Endodermal cell (in vitro differentiated cells): ENCODE results near the gene KRT76. TPM values are rescaled to one million over a fixed set of nuclear protein-coding genes. Genes with fewer than 3 reads are reported as not detected.

Experiments used
- DNase-seq: peaks from one replicate; pipeline ENCODE4 v3.0.0-alpha.2; 2017
- H3K27ac ChIP-seq: 2 replicates; pipeline ENCODE4 v1.5.1; 2013; ENCODE audit warnings: mild to moderate bottlenecking, low read depth, low read length, moderate library complexity
- H3K27me3 ChIP-seq: 2 replicates; pipeline ENCODE4 v1.6.1; 2013; ENCODE audit warnings: mild to moderate bottlenecking, low read length, moderate library complexity; ENCODE audit not compliant: insufficient read depth, control insufficient read depth, poor library complexity, severe bottlenecking
- H3K36me3 ChIP-seq: 2 replicates; pipeline ENCODE4 v1.7.0; 2013; ENCODE audit warnings: mild to moderate bottlenecking, low read length, moderate library complexity; ENCODE audit not compliant: control insufficient read depth, insufficient read depth
- H3K4me1 ChIP-seq: one replicate; pipeline ENCODE4 v1.7.0; 2013; ENCODE audit warnings: low read length; ENCODE audit not compliant: control insufficient read depth, insufficient read depth
- H3K4me3 ChIP-seq: 2 replicates; pipeline ENCODE4 v1.5.1; 2013; ENCODE audit warnings: mild to moderate bottlenecking, low read length, moderate library complexity
- H3K9ac ChIP-seq: 2 replicates; pipeline ENCODE4 v1.6.1; 2013; ENCODE audit warnings: mild to moderate bottlenecking, low read length, moderate library complexity; ENCODE audit not compliant: poor library complexity, severe bottlenecking; ENCODE audit errors: extremely low read depth
- H3K9me3 ChIP-seq: 2 replicates; pipeline ENCODE4 v1.6.1; 2013; ENCODE audit warnings: mild to moderate bottlenecking, low read length, moderate library complexity; ENCODE audit not compliant: control insufficient read depth
- H3K27ac Mint-ChIP-seq: 2 replicates; pipeline ENCODE4 v1.8.0; 2020; ENCODE audit warnings: mixed read lengths
- H3K27me3 Mint-ChIP-seq: 2 replicates; pipeline ENCODE4 v1.8.0; 2021; ENCODE audit warnings: mild to moderate bottlenecking, mixed read lengths; ENCODE audit not compliant: insufficient read depth
- H3K36me3 Mint-ChIP-seq: 2 replicates; pipeline ENCODE4 v1.8.0; 2020; ENCODE audit warnings: low read depth, mixed read lengths
- H3K4me1 Mint-ChIP-seq: 2 replicates; pipeline ENCODE4 v1.8.0; 2020; ENCODE audit warnings: mixed read lengths
- H3K4me3 Mint-ChIP-seq: 2 replicates; pipeline ENCODE4 v1.8.0; 2020; ENCODE audit warnings: mild to moderate bottlenecking, moderate library complexity, mixed read lengths
- H3K9me3 Mint-ChIP-seq: 2 replicates; pipeline ENCODE4 v1.8.0; 2020; ENCODE audit warnings: mild to moderate bottlenecking, mixed read lengths
- CTCF ChIP-seq: fragments of 200-600 bp; sonication (generic); conservative IDR thresholded peaks from 2 replicates; pipeline ENCODE4 v1.5.0; 2021; ENCODE audit warnings: antibody characterized with exemption, mild to moderate bottlenecking
- WGBS, 2 experiments: methylation state at CpG; one replicate each; pipeline versions ENCODE4 v1.1.5 to v1.1.7; 2013; ENCODE audit warnings: missing lambda C conversion rate in 2 of 2, mixed read lengths in 1 of 2; ENCODE audit not compliant: insufficient coverage in 1 of 2, insufficient read length in 1 of 2; 5-methylcytosine and 5-hydroxymethylcytosine counted together
- total RNA-seq, 2 donors: library from RNA; stranded (reverse); fragmentation: NEBNext Ultra II Directional in 1 of 2; extraction: Animal tissue kit (Norgen Biotek cat#: 25700) in 1 of 2; gene quantifications; 2 replicates in 1 of 2; 3 replicates in 1 of 2; pipeline ENCODE4 v1.2.1, GENCODE V29; 2021

Gene KRT76
- total RNA-seq, 2 donors from 2014 or later: not detected

GRCh38 chr12:52798671-52799504, 21.7 kb upstream of the KRT76 start:
- peaks cover 3% of the 10 kb centered on the region for H3K27me3 Mint-ChIP-seq
- Histone ChIP-seq H3K4me3 (no peak overlapping the region), H3K36me3 (no peaks in the 10 kb centered on the region), H3K27ac (no peak overlapping the region), H3K27me3 (no peaks in the 10 kb centered on the region), H3K9ac (no peak overlapping the region), H3K9me3 (no peaks in the 10 kb centered on the region), H3K4me1 (no peaks in the 10 kb centered on the region)
- no peak overlapping the region for H3K4me3 Mint-ChIP-seq
- no peaks in the 10 kb centered on the region for H3K36me3 Mint-ChIP-seq
- peaks cover 6% of the 10 kb centered on the region for H3K4me1 Mint-ChIP-seq
- H3K9me3 Mint-ChIP-seq: no peaks in the 10 kb centered on the region
- no peak overlapping the region for H3K27ac Mint-ChIP-seq
- no peak for DNase-seq
- WGBS, 2 experiments: 67 to 89% methylated on average over 4 to 7 of the region's 7 CpGs
- no peak for TF ChIP-seq CTCF

GRCh38 chr12:52798003-52798670, 21.0 kb upstream of the KRT76 start:
- no peak for DNase-seq
- H3K9ac ChIP-seq: no peak overlapping the region
- H3K36me3 ChIP-seq: no peaks in the 10 kb centered on the region
- Mint-ChIP-seq H3K27me3 (peaks cover 4% of the 10 kb centered on the region), H3K27ac (no peak overlapping the region), H3K4me3 (no peak overlapping the region), H3K4me1 (peaks cover 6% of the 10 kb centered on the region), H3K9me3 (no peaks in the 10 kb centered on the region), H3K36me3 (no peaks in the 10 kb centered on the region)
- no peaks in the 10 kb centered on the region for H3K4me1 ChIP-seq
- 90 to 95% methylated on average over 4 of the region's 4 CpGs for WGBS, 2 experiments
- H3K9me3 ChIP-seq: no peaks in the 10 kb centered on the region
- no peaks in the 10 kb centered on the region for H3K27me3 ChIP-seq
- H3K4me3 ChIP-seq: no peak overlapping the region
- TF ChIP-seq CTCF: no peak
- no peak overlapping the region for H3K27ac ChIP-seq

- no peak for DNase-seq
- no peak for TF ChIP-seq CTCF
- Histone ChIP-seq H3K27me3 (no peaks in the 10 kb centered on the region), H3K27ac (no peak overlapping the region), H3K4me1 (no peaks in the 10 kb centered on the region), H3K9ac (no peak overlapping the region), H3K4me3 (no peak overlapping the region), H3K36me3 (no peaks in the 10 kb centered on the region), H3K9me3 (no peaks in the 10 kb centered on the region)
- H3K27me3 Mint-ChIP-seq: peaks cover 9% of the 10 kb centered on the region
- H3K4me1 Mint-ChIP-seq: peaks cover 6% of the 10 kb centered on the region
- no peaks in the 10 kb centered on the region for H3K36me3 Mint-ChIP-seq
- no peak overlapping the region for H3K27ac Mint-ChIP-seq
- H3K4me3 Mint-ChIP-seq: no peak overlapping the region
- H3K9me3 Mint-ChIP-seq: no peaks in the 10 kb centered on the region
Observed at GRCh38 chr12:52797529-52797894, 20.4 kb upstream of the KRT76 start.
